Keratinocyte (primary cell): ENCODE data around the gene KCNMA1. TPM values are rescaled to one million over a fixed set of nuclear protein-coding genes. Genes with fewer than 3 reads are reported as not detected.

Source experiments
- DNase-seq: peaks from one replicate; pipeline ENCODE4 v3.0.0-alpha.2; 2011; ENCODE audit warnings: low read depth, missing footprints, low spot score
- FAIRE-seq: peaks from 2 replicates; lab custom pipeline; 2011; peaks lifted over from hg19 to GRCh38; lab: Jason Lieb, UNC
- H2AFZ ChIP-seq: 2 replicates; pipeline ENCODE4 v1.6.0; 2012; ENCODE audit warnings: low read length, control low read depth, inconsistent platforms; ENCODE audit not compliant: control insufficient read depth
- H3K27ac ChIP-seq: 2 replicates; pipeline ENCODE4 v1.5.1; 2011; ENCODE audit warnings: low read length; ENCODE audit not compliant: control insufficient read depth, insufficient read depth
- H3K27me3 ChIP-seq: 3 replicates; pipeline ENCODE4 v1.6.0; 2011; ENCODE audit warnings: low read length; ENCODE audit not compliant: control insufficient read depth, insufficient read depth; ENCODE audit errors: extremely low read depth
- H3K36me3 ChIP-seq, 2 experiments: 2 replicates in 1 of 2; 3 replicates in 1 of 2; pipeline ENCODE4 v1.5.1; 2011; ENCODE audit warnings: low read length in 2 of 2, mild to moderate bottlenecking in 1 of 2; ENCODE audit not compliant: control insufficient read depth in 2 of 2, insufficient read depth in 2 of 2; ENCODE audit errors: extremely low read depth in 1 of 2
- H3K4me1 ChIP-seq: 3 replicates; pipeline ENCODE4 v1.5.1; 2011; ENCODE audit warnings: low read length; ENCODE audit not compliant: control insufficient read depth, insufficient read depth; ENCODE audit errors: extremely low read depth
- H3K4me2 ChIP-seq: 3 replicates; pipeline ENCODE4 v1.6.0; 2011; ENCODE audit warnings: low read depth, low read length; ENCODE audit not compliant: control insufficient read depth, insufficient read depth; ENCODE audit errors: extremely low read depth
- H3K4me3 ChIP-seq, 3 experiments: fragments of 200-600 bp in 1 of 3; sonication (generic) in 1 of 3; 2 replicates in 2 of 3; 3 replicates in 1 of 3; pipeline ENCODE4 v1.5.1; 2011 to 2016; ENCODE audit warnings: low read length in 3 of 3, mild to moderate bottlenecking in 3 of 3, control low read depth in 2 of 3, inconsistent platforms in 1 of 3, low read depth in 1 of 3, mixed read lengths in 1 of 3, mixed run types in 1 of 3, moderate library complexity in 1 of 3; ENCODE audit not compliant: control insufficient read depth in 2 of 3, insufficient read depth in 2 of 3; ENCODE audit errors: extremely low read depth in 1 of 3
- H3K79me2 ChIP-seq: 2 replicates; pipeline ENCODE4 v1.6.0; 2012; ENCODE audit warnings: low read length; ENCODE audit not compliant: control insufficient read depth, insufficient read depth
- H3K9ac ChIP-seq: 3 replicates; pipeline ENCODE4 v1.6.0; 2011; ENCODE audit warnings: low read length; ENCODE audit not compliant: control insufficient read depth, insufficient read depth; ENCODE audit errors: extremely low read depth
- H3K9me1 ChIP-seq: 3 replicates; pipeline ENCODE4 v1.6.0; 2011; ENCODE audit warnings: low read length; ENCODE audit not compliant: control insufficient read depth, insufficient read depth; ENCODE audit errors: extremely low read depth
- H3K9me3 ChIP-seq: 2 replicates; pipeline ENCODE4 v1.5.1; 2012; ENCODE audit warnings: low read depth, low read length; ENCODE audit not compliant: control insufficient read depth
- H4K20me1 ChIP-seq: 3 replicates; pipeline ENCODE4 v1.6.0; 2011; ENCODE audit warnings: low read length; ENCODE audit not compliant: control insufficient read depth, insufficient read depth; ENCODE audit errors: extremely low read depth
- CTCF ChIP-seq, 3 experiments: IDR thresholded peaks in 1 of 3; conservative IDR thresholded peaks in 1 of 3; optimal IDR thresholded peaks in 1 of 3; 2 replicates in 2 of 3; 3 replicates in 1 of 3; pipeline versions ENCODE3 to v1.5.1; 2011; ENCODE audit warnings: low read length in 3 of 3, mild to moderate bottlenecking in 3 of 3, moderate library complexity in 2 of 3, control low read depth in 1 of 3, inconsistent platforms in 1 of 3; ENCODE audit not compliant: insufficient read depth in 2 of 3; ENCODE audit errors: extremely low read depth in 1 of 3
- EZH2 ChIP-seq: IDR thresholded peaks from one replicate; pipeline ENCODE4 v1.6.1; 2012; ENCODE audit warnings: inconsistent platforms, mild to moderate bottlenecking, low read length, moderate library complexity
- dilution Hi-C: fragments of 300-500 bp; cut with MboI; formaldehyde crosslinking; loops from one replicate; pipeline ENCODE4 v1.7.0; 2020; ENCODE audit warnings: low sequenced_read_pairs; ENCODE audit not compliant: extremely low pct_ligation_motif_present
- polyA plus RNA-seq, 5 experiments: library from polyadenylated mRNA; depleted of rRNA in 3 of 5; stranded (reverse) in 3 of 5; stranded (forward) in 1 of 5; unstranded in 1 of 5; fragments of >200 nt; gene quantifications; 1 replicate in 1 of 5; 2 replicates in 3 of 5; 3 replicates in 1 of 5; pipeline versions ENCODE4 v1.2.1 to v1.2.3, GENCODE V29; 2011 to 2012; ENCODE audit warnings: missing spikeins in 2 of 5, low read depth in 1 of 5, low replicate concordance in 1 of 5

Gene KCNMA1
- polyA plus RNA-seq, 1 donor (not counting 4 experiments of a cell fraction or from before 2014, with no cell fraction given), result 6.3 TPM

GRCh38 chr10:77087366-77087765 is 550.2 kb downstream of the KCNMA1 start:
- no peaks in the 10 kb centered on the region for H3K9me1 ChIP-seq
- H3K4me3 ChIP-seq, result no peak overlapping the region
- H3K4me2 ChIP-seq, result no peak overlapping the region
- no peak overlapping the region for H3K27ac ChIP-seq
- H3K9me3 ChIP-seq, result no peaks in the 10 kb centered on the region
- H3K9ac ChIP-seq, result no peak overlapping the region
- H4K20me1 ChIP-seq, result no peaks in the 10 kb centered on the region
- FAIRE-seq (no peak), DNase-seq (no peak)
- no peaks in the 10 kb centered on the region for H3K4me1 ChIP-seq
- H3K79me2 ChIP-seq, result no peaks in the 10 kb centered on the region
- H3K27me3 ChIP-seq, result no peaks in the 10 kb centered on the region
- no peaks in the 10 kb centered on the region for H3K36me3 ChIP-seq
- no peak for TF ChIP-seq CTCF (optimal IDR thresholded peaks at IDR 0.05 in 1 of 3, IDR thresholded peaks at IDR 0.05 in 1 of 3, conservative IDR thresholded peaks at IDR 0.05 in 1 of 3; ENCODE audit: extremely low read depth in 1 of 3, insufficient read depth in 2 of 3, low read length in 3 of 3)
- no peak for TF ChIP-seq EZH2
- H2AFZ ChIP-seq, result no peak overlapping the region
- dilution Hi-C loops, result no loop called here

- H3K9me3 ChIP-seq, result no peaks in the 10 kb centered on the region
- no peak for DNase-seq
- no peak overlapping the region for H3K27ac ChIP-seq
- no peak overlapping the region for H3K4me2 ChIP-seq
- no peaks in the 10 kb centered on the region for H3K27me3 ChIP-seq
- dilution Hi-C loops, result no loop called here
- no peak overlapping the region for H2AFZ ChIP-seq
- H3K79me2 ChIP-seq, result no peaks in the 10 kb centered on the region
- H3K9me1 ChIP-seq, result no peaks in the 10 kb centered on the region
- no peak for FAIRE-seq
- no peaks in the 10 kb centered on the region for H3K4me1 ChIP-seq
- no peak overlapping the region for H3K4me3 ChIP-seq
- no peaks in the 10 kb centered on the region for H4K20me1 ChIP-seq
- no peak for TF ChIP-seq EZH2
- TF ChIP-seq CTCF (optimal IDR thresholded peaks at IDR 0.05 in 1 of 3, IDR thresholded peaks at IDR 0.05 in 1 of 3, conservative IDR thresholded peaks at IDR 0.05 in 1 of 3; ENCODE audit: extremely low read depth in 1 of 3, insufficient read depth in 2 of 3, low read length in 3 of 3), result no peak
- H3K9ac ChIP-seq, result no peak overlapping the region
- H3K36me3 ChIP-seq, result no peaks in the 10 kb centered on the region
Measured at GRCh38 chr10:77086081-77086480, 551.5 kb downstream of the KCNMA1 start.
